ENCODE results near the gene PDE6B.
"Not testable (repeated sequence)": the region's sequence is repeated elsewhere in the genome, so short reads cannot be mapped to it uniquely, and the experiment has no call there.

The PDE6B gene

DNA sequence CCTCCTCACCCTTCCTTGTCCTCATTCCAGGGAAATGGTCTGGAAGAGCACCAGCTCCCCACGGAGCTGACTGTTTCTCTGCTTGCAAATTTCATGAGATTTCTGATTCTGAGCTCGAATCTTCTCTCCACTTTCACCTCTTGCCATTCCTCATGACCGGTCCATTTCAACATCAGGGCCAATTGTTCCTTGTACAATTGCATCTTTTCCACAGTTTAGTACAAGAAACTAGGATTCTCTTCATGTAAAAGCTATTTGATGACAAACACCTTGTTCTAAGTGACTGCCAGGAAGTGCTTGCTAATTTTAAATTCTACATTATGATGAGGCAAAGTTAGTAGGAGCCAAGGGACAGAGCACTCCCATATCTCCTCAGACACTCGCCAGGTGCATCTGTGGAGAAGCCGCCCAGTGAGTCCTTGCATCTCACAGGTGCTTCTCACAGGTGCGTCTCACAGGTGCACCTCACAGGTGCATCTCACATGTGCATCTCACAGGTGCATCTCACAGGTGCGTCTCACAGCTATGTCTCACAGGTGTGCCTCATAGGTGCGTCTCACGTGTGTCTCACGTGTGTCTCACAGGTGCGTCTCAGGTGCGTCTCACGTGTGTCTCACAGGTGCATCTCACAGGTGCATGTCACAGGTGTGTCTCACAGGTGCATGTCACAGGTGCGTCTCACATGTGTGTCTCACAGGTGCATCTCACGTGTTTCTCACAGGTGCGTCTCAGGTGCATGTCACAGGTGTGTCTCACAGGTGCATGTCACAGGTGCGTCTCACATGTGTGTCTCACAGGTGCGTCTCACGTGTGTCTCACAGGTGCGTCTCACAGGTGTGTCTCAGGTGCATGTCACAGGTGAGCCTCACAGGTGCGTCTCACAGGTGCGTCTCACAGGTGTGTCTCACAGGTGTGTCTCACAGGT is 3.0 kb upstream of the PDE6B start:
- DNase-seq, result no peak

DNA sequence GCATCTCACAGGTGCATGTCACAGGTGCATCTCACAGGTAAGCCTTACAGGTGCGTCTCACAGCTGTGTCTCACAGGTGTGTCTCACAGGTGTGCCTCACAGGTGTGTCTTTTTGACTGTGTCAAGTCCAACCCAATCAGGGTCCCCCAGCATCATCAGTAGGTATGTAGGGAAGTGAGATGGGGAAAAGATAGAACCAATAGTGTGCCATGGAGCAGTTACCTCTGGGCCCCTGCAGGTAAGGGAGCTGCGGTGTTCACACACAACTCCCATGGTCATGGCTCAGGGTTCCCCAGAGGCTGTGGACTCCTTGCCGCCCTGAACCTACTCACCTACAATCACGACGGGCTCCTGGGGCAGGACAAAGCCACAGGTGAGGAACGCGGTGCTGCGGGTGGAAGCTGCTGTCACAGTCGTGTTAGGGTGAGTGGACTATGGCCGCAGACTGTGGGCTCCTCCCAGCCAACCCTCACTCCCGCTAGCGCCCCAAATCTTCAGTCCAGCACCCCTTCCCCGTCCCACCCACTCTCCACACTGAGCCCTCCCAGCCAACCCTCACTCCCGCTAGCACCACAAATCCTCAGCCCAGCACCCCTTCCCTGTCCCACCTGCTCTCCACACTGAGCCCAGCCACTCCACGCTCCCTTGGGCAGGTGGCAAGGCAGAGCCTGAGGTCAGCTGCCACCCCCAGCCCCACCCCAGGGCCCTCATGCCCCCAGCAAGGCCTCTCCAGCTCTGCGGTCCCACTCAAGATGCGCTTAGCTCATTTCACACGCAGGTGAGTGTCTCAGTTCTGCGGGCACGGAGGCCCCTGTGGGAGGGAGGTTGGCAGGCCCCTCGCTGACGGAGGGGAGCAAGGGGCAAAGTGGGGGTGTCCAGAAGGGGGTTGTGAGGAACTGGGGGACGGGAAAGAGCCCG is 2.1 kb upstream of the PDE6B start:
- no peak for DNase-seq

DNA sequence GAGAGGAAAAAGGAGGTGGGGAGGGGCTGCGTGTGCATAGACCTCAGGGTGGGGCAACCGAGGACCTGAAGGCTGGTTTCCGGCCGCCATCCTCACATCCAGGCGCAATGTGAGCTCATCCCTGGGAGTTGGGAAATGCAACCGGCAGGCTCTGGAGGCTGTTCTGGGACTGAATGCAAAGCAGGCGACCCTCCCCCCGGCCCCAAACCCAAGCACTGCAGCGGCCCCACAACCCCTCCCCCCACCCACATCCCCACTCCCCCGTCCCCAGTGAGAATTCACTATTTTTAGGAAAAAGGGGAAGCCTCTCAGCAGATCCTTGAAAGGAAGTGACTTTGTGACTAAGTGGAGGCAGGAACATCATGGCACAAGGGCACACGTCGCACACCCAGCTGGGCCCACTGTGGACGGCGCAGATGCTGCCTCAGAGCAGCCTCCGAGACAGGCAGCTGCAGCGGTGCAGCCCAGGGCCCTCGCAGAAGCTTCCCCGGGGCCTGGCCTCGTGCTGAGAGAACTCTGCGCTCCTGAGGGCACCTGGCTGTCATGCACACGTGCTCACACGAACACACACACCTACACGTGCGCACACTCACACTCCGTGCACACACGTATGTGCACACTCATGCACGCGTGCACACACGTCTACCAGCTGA is 1.3 kb upstream of the PDE6B start:
- no peak for DNase-seq

DNA sequence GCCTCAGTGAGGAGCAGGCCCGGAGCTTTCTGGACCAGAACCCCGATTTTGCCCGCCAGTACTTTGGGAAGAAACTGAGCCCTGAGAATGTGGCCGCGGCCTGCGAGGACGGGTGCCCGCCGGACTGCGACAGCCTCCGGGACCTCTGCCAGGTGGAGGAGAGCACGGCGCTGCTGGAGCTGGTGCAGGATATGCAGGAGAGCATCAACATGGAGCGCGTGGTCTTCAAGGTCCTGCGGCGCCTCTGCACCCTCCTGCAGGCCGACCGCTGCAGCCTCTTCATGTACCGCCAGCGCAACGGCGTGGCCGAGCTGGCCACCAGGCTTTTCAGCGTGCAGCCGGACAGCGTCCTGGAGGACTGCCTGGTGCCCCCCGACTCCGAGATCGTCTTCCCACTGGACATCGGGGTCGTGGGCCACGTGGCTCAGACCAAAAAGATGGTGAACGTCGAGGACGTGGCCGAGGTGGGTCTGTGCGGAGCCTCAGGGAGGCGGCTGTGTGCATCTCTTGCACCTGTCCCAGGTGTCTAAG is 323 bp downstream of the PDE6B start:
- DNase-seq, result no peak

DNA sequence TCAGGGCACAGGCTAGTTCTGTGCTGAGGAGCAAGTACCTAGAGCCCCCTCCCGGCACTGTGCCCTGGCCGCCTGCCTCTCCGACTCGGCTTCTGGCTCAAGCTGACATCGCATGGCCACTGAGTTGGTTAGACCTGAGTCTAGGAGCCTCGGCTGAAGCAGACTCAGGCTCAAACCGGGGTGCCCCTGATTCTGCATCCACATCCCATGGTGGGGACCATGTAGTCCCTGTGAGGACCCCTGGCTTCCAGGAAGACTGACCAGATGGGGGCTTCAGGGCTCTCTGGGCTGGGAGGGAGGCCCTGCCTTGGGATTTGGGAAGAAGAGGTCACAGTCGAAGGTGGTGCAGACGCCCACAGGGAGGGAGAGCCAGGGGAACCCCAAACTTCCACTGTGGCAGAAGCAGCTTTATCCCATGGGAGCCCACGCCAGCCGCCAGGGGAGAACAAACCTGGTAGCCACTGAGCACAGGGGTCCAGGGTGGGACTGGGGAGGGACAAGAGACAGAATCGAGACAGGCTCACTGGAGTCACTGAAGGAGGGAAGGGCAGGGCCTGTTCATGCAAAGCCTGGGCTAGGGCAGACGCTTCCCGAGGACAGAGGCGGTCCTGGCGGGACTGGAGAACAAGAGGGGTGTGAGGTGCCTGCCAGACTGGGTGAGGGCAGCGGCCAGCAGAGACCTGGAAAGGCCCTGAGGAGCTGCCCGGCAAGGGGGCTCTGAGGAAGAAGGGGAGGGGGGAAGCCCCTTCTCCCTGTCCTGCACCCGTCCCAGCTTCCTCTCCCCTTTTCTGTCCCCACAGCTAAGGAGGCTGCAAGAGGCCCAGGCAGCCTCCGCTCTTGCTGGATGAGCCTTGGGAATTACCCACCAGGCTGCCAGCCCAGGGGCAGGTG is 1.1 kb downstream of the PDE6B start:
- no peak for DNase-seq

DNA sequence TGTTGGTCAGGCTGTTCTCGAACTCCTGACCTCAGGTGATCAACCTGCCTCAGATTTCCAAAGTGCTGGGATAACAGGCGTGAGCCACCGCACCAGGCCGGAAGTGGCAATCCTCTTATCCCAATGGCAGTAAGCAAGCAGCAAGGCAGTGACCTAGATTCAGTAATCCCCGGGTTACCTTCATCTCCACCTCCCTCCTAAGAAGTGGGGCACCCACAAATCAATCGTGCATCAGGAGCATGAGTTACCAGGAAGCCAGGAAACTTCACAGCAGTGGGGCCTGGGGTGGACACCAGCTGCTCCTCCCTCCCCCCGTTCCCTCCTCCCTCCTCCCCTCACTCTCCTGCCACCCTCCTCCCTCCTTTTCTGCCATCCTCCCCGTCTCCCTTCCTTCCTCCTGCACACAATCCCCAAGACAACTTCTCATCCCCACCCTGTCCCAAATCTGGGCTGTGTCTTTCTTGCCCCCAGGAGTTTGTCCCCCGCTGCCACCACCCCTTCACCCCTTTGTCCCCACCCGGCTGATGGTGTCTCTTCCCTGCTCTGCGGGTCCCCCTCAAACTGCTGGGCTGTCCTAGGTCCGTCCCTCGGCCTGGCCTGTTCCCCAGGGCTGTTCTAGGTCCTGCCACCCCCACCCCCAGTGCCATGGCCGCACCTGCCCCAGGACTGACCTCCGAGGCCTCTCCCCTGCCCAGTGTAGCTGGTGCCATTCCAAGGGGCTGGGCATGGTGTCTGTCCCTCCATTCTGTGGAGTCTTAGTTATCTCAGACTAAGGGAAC is 2.2 kb downstream of the PDE6B start:
- DNase-seq, result no peak

DNA sequence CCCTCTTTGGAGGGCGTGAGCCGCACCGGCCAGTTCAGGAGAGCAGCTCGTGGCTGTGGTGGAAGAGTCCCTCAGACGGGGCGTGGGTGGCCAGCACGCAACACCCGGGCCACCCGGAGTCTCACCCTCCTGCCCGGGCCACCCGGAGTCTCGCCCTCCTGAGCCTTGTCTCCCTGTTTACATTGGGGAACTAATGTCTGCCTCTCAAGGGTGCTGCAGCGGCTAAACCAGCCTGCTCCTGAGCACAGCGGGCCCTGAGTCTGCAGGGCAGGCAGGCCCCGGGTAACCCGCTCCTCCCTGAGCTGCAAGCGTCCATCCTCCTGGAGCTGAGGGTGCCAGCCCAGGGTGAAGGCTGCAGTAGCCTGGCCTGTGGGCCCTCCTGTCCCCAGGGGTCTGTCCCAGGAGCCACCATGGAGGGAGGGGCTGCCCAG is 3.0 kb downstream of the PDE6B start:
- DNase-seq, result no peak

DNA sequence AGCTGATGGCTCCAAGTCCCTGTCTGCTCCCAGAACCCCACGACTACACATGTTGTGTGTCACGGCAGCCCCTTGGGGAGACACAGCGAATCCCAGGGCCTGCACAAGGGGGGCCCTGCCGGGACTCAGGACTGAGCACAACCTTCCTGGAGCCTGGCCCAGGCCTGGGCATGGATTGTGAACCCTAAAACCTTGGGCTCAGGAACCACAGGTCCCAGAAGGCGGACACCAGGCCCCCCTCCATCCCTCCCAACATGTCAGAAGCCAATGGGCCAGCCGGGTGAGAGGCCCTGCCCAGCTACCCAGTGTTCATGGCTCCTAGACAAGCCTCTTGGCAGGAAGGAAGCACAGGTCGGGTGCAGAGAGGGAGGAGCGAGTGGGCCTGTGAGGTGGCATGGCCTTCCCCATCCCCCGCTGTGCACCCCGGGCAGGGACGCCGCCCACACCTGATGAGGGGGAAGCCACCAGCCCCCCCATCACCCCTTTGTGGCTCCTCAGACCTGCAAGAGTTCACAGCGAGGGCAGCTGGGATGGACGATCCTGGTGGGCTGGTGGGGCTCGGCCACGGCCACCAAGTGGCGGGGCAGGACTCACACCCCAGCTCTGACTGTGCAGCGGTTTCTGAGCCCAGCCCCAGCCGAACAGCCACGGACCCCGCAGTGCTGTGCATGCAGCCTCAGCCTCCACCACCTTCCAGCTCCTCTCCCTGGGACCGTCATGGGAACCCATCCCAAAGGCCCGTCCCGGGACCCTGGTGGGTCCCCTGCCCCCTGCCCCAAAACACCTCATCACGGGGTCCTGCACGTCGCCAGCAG is 3.7 kb downstream of the PDE6B start:
- no peak for DNase-seq

DNA sequence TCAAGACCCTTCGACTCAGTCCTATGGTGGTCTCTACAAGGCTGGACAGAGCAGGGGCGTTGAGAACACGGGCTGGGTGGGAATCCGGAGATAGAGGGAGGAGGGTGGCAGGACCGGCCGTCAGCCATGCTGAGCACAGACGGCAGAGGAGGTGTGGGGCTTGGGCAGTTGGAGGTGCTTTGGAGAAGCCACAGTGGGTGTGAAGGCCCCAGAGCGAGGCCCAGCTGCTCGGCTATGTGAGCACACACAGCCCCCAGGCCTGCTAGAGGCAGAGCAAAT is 4.2 kb downstream of the PDE6B start:
- no peak for DNase-seq

DNA sequence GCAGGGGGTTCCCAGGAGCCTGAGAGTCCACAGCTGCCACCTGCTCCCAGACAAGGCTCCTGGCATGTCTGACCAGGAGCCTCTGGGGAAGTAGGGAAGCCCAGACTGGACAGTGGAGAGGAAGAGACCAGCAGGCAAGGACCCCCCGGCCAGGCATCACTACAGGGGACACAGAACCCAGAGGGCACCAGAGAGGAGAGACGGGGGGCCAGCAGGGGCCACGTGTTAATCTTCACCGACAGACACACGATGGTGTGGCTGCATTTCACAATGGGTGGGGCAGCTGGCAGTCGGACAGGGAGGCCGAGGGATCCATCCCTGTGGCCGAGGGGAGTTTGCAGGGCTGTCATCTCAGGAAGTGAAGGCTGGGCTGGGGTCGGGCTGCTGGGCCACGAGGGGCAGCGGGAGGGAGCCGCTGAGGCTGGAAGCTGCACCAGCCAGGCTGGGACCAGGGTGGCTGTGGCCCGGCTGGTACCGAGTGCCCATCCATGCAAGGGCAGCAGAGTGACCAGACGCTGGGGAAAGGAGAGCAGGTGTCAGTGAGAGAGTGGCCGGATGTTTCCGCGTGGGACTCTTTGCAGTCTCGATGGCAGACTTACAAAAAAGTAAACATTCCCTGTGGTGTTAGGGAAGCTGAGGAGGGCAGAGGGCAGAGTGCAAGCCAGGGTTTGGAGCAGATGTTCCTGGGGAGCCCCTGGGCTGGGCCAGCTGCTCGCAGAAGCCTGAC is 4.7 kb downstream of the PDE6B start:
- DNase-seq, result peak; percentile 55

DNA sequence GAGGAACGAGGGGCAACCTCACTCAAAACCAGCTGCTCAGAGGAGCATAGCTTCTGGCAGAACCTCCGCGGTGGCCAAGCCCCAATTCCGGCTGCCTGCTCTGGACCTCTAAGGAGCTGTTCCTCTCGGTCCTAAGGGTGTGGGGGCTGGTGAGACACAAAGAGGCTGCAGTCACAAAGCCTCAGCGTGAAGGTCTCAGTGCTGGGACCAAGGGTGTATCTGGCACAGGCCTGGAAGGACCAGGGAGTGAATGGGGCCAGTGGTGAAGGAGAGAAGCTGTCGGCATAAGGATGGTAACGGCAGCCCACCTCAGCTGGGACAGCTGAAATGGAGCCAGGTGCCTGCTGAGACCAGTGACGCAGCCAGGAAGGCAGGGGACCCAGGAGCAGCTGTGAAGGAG is 5.3 kb downstream of the PDE6B start:
- DNase-seq, result no peak

DNA sequence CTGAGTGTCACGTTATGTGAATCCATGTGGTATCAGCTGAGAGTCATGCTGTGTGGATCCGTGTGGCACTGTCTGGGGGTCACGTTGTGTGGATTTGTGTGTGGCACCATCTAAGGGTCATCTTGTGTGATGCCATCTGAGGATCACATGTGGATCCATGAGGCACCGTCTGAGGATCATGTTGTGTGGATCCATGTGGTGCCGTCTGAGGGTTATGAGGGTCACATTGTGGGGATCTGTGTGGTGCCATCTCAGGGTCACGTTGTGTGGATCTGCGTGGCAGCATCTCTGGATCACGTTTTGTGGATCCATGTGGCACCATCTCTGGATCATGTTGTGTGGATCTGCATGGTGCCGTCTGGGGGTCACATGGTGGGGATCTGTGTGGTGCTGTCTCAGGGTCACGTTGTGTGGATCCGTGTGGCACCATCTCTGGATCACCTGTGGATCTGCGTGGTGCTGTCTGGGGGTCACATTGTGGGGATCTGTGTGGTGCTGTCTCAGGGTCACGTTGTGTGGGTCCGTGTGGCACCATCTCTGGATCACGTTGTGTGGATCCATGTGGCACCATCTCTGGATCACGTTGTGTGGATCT is 6.9 kb downstream of the PDE6B start:
- no peak for DNase-seq

DNA sequence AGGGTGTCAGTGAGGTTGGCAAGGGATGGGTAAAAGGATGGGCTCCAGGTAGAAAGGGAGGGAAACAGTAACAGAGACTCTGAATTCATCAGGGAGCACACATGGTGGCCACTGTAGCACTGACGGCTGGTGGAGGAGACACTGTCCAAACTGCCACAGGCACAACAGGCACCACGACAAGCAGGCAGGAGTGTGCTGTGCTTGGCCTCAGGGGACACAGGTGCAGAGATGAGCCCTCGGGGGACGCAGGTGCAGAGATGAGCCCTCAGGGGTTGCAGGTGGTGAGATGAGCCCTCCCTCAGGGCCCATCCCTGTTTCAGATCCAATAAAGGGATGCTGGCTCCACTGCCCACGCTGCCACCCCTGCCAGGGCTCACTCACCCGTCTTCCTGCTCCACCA is 7.6 kb downstream of the PDE6B start:
- DNase-seq, result no peak

DNA sequence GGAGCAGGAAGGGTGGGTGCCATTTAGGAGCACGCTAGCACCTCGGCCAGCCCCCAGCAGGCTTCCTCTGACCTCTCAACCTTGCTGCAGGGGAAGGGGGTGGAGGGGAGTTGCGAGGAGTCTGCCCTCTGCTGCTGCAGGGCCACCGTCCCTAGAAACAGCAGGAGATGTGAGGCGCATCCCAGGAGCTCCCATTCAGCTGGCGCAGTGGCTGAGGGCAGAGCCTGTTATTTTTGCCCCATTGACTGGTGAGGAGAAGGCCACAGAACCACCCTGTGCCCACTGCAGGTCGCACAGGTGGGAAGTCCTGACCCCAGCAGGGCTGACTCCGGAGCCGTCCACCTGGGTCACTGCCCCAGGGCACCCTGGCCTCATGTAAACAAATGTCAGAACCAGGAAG is 8.0 kb downstream of the PDE6B start:
- no peak for DNase-seq

DNA sequence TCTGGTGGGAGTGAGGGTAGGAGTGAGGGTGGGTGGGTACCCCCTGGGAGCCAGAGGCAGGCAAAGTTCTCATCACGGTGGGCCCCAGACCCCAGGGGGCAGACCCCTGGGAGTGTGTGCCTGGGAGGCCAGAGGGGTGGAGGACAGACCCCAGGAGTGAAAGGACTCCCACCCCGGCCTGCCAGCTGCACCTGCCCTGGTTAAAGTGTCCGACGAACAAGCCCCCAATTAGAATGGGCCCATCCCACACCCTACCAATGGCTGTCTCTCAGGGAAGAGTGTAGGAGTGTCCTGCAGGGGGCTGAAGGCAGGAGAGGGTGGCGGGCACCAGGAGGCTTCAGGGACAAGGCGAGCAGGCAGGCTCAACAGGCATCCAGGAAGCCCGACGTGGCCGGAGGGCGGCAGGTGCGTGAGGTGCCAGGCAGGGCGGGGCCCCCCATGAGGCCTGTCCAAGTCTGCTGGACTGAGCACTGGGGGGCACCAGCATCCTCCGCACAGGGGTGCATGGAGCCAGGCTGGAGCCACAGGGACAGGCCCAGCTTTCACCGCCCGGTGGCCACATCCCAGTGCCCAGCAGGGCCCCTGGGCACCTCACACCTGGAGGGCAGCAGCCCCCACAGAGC is 8.7 kb downstream of the PDE6B start:
- no peak for DNase-seq

DNA sequence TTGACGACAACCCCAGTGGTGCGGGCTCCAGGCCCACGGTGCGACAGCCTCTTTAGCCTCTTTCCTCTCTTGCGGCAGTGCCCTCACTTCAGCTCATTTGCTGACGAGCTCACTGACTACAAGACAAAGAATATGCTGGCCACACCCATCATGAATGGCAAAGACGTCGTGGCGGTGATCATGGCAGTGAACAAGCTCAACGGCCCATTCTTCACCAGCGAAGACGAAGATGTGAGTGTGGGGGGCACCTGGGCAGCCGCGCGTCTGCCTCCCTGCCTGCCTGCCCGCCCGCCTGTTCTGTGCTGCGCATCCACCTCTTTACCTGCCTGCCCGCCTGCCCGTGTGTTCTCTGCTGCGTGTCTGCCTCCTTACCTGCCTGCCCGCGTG is 9.2 kb downstream of the PDE6B start:
- no peak for DNase-seq

DNA sequence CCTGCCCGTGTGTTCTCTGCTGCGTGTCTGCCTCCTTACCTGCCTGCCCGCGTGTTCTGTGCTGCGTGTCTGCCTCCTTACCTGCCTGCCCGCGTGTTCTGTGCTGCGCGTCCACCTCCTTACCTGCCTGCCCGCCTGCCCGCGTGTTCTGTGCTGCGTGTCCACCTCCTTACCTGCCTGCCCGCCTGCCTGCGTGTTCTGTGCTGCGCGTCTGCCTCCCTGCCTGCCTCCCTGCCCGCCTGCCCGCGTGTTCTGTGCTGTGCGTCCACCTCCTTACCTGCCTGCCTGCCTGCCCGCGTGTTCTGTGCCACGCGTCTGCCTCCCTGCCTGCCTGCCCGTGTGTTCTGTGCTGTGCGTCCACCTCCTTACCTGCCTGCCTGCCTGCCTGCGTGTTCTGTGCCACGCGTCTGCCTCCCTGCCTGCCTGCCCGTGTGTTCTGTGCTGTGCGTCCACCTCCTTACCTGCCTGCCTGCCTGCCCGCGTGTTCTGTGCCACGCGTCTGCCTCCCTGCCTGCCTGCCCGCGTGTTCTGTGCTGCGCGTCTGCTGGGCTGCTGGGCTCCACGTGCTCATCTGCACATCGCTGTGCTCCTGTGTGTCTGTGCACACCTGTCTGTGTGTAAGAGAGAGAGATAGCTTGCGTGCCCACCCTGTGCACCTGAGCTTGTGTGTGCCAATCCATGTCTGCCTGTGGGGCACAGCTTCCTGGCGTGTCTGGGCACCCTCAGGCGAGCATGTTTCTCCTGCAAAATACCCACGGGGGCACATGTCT is 9.9 kb downstream of the PDE6B start:
- DNase-seq, result not testable (repeated sequence)
